NCI-H69 (cell line): ENCODE data around the gene C20orf144.
A peak's percentile ranks its signal among the peaks of the same experiment; 100 is the strongest.

Experiments
- DNase-seq: peaks from one replicate; lab custom pipeline; 2025; lab: John Stamatoyannopoulos, UW

Gene C20orf144

GRCh38 chr20:33664762-33665144 is 2.6 kb downstream of the C20orf144 start:
- DNase-seq: no peak

DNA sequence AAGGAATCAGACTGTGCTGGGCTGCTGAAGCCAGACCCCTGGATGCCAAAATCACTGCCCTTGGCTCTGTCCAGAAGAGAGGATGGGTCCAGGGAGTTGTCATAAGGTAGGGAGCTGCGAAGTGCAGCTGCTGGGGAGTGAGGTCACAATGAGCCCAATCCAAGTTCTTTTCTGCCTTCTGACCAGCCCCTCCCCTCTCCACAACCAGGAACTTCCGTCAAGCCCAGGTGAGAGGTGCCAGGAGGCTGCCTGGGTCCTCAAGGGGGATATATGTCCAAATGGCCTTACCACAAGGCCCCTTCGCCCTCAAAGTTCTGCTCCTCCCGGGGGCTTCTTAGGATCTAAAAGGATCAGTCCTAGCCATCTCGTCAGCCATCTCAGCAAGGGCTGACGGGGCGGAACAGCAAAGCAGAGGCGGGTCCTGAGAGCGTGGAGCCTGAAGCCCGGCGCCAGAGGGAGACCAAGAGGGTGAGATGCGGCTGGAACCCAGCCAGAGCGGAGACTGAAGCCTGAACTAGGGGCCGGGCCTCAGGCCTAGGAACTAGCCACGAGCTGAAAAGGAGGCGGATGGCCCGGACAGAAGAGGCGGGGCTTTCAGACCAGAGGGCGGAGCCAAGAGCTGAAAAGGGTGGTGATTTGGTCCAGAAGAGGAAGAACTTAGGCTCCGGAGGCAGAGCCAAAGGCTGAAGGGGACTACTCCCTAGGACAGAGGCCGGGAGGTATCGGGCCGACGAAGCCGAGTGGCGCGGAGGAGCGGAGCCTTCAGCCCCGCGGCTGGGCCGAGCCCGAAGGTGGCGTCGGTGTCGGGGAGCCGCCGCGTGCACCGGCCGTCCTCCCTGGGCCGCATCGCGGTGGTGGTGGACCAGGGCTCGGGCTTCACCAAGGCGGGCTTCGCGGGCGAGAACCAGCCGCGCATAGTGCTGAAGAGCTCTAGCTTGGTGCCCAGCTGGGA is 4.4 kb downstream of the C20orf144 start, which contains the start of gene ACTL10:
TSS of gene ACTL10 (plus strand) at position 651 of the 952 bp plus-strand sequence. CDS start 555 bp downstream, outside the sequence.
- peak; percentile 97 for DNase-seq

- DNase-seq: peak; percentile 74
Observed at GRCh38 chr20:33667245-33667675, 5.1 kb downstream of the C20orf144 start.

DNA sequence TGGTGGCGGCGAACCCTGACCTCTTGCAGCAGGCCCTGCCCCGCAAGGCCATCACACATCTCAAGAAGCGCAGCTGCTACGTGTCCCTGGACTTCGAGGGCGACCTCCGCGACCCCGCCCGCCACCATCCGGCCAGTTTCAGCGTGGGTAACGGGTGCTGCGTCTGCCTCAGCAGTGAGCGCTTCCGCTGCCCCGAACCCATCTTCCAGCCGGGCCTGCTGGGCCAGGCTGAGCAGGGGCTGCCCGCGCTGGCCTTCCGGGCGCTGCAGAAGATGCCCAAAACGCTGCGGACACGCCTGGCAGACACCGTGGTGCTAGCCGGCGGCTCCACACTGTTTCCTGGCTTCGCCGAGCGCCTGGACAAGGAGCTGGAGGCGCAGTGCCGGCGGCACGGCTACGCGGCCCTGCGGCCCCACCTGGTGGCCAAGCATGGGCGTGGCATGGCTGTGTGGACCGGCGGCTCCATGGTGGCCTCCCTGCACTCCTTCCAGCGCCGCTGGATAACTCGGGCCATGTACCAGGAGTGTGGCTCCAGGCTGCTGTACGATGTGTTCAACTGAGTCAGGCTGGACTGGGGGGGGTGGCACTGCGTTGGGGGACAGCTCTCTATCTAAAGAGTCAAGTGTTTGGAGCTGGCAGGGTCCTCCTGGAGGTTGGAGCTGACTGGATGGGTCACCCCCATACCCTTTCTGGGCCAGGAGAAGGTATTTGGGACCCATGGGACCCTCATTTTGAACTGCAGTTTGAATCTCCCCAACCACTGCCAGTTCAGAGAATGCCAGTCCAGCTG is 5.7 kb downstream of the C20orf144 start:
- DNase-seq: peak; percentile 86

GRCh38 chr20:33668466-33669155 is 6.5 kb downstream of the C20orf144 start:
- no peak for DNase-seq

DNA sequence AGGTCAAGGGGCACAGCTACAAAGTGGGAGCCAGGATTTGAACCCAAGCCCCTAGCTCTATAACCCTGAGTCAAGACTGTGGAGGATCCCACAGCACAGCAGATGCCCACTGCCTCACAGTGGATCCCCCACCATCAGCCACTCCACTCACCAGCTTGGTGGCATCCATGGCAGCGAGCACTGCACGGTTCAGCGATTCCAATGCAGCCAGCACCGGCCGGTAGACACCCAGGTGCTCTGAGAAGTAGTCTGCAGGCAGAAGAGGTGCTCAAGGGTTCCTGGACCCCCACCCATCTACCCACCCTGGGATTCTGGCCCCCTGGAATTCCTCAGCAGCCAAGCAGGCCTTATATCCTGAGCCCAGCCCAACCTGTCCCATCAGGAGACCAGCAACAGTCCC is 7.1 kb downstream of the C20orf144 start:
- no peak for DNase-seq

- DNase-seq: no peak
Observed at GRCh38 chr20:33669873-33670640, 7.9 kb downstream of the C20orf144 start.

- DNase-seq: no peak
Observed at GRCh38 chr20:33670715-33671499, 8.8 kb downstream of the C20orf144 start.

GRCh38 chr20:33671573-33672288 is 9.6 kb downstream of the C20orf144 start:
- DNase-seq: no peak

- DNase-seq: peak; percentile 85
Observed at GRCh38 chr20:33672426-33673113, 10.4 kb downstream of the C20orf144 start.

GRCh38 chr20:33673114-33673409 is 10.9 kb downstream of the C20orf144 start:
- DNase-seq: no peak

GRCh38 chr20:33673410-33674293 is 11.5 kb downstream of the C20orf144 start:
- peak; percentile 46 for DNase-seq

DNA sequence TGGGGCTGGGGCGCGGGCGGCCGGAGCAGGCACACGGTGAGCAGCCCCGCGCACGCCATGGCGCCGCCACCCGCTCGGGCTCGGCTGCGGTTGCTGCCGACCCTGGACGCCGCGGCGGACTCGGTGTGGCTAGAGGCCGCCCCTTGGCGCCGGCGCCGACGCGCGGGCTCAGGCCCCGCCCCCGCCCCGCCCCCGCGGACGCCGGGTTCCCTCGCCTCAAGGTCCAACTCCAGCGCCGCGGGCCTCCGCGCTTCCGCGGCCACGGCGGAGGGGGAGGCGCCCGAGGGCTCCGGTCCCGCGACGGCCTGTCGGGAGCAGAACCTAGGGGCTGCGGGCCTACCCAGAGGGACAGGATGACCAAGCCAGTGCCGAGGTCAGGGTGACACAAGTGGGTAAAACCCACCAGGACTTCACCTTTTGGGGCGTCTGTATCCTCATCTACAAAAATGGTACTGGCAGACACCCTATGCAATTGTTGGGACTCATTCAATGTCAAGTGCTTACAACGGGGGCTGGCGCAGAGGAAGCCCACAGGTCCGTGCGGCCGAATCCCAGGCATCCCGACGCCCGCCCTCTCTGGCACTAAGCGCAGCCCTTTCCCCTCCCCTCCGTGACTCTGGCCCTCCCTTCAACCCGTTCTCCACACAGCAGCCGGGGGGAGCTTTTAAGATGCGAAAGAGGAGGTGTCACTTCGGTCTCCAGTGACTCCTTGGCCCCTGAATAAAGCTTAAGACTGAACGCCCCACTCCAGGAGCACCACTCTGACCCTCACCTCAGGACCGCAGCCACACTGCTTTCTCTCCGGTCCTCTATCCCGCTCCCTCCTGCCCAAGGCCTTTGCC is 12.4 kb downstream of the C20orf144 start, which contains the start of gene NECAB3:
TSS of gene NECAB3 (minus strand) at position 135 of the 842 bp plus-strand sequence. CDS start at position 59, 76 bp downstream.
- peak; percentile 93 for DNase-seq

DNA sequence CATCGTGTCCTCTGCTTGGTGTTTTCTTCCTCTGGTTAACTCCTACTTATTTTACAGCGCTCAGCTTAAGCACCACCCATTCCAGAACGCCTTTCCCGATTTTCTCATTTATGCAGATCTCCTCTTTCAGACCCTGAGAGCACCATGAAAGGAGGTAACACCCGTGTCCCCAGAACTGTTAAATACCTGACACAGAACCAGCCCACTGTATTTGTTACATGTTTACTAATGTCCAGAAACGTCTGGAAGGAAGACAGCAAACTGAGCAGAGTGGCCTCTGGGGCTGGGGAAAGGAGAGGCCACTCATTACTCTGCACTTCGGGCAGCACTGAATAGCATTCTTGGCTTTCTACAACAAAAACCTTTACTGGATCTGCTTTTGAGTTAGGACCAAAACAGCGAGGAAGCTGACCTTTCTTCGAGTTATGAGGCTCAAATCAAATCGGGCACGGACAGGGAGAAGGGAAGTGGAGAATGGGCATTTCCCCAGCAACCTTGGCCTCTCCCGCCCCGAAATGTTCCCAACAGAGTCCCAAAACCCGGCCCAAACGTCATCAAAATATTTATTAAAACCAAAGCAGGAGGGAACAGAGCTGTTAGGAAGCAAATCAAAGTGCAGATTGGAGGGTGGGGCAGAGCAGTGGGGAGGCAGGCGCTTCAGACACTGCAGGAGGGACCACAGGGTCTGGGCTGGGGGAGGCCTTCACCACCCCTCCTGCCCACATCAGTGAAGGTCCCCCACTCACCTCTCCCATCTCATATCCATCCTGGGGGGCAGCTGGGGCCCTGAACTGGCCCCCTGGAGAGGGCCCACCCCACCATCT is 13.2 kb downstream of the C20orf144 start:
- DNase-seq: peak; percentile 53

GRCh38 chr20:33676121-33676520 is 14.0 kb downstream of the C20orf144 start:
- DNase-seq: peak; percentile 23
